Erythroblast (primary cell): Measurements from ENCODE around the gene DQX1.
A peak's percentile ranks its signal among the peaks of the same experiment; 100 is the strongest.
"Not testable (repeated sequence)": the region's sequence is repeated elsewhere in the genome, so short reads cannot be mapped to it uniquely, and the experiment has no call there.

ENCODE experiments used
- DNase-seq, 2 experiments: peaks; one replicate each; lab custom pipeline; 2025; lab: John Stamatoyannopoulos, UW
- GATA1 ChIP-seq: IDR thresholded peaks from 2 replicates; pipeline ENCODE4 v1.6.1; 2011; ENCODE audit warnings: low read depth, mild to moderate bottlenecking, control low read depth, low read length, moderate library complexity
- POLR2A ChIP-seq: IDR thresholded peaks from 2 replicates; pipeline ENCODE4 v1.6.1; 2011; ENCODE audit warnings: mild to moderate bottlenecking, low read length

DQX1 gene

GRCh38 chr2:74525717-74526648 lies at the start of gene DQX1:
DQX1 (minus strand) TSS chr2:74526231; CDS start chr2:74525729, 502 bp downstream.
- DNase-seq, result peak; percentile 55 to 58
- TF ChIP-seq POLR2A (no peak), GATA1 (no peak)

GRCh38 chr2:74575320-74575719 lies 49.3 kb upstream of the DQX1 start:
- DNase-seq, result no peak
- TF ChIP-seq GATA1 (no peak), POLR2A (no peak)

- no peak for TF ChIP-seq POLR2A
- no peak for TF ChIP-seq GATA1
- peak; percentile 10 to 23 for DNase-seq
Measured at GRCh38 chr2:74573747-74574562, 47.9 kb upstream of the DQX1 start.

- DNase-seq, result no peak
- no peak for TF ChIP-seq POLR2A
- no peak for TF ChIP-seq GATA1
Measured at GRCh38 chr2:74572178-74572925, 46.3 kb upstream of the DQX1 start.

GRCh38 chr2:74571058-74571457 lies 45.0 kb upstream of the DQX1 start:
- TF ChIP-seq POLR2A, result no peak
- no peak for TF ChIP-seq GATA1
- DNase-seq, result no peak

- DNase-seq, result no peak
- TF ChIP-seq GATA1 (no peak), POLR2A (no peak)
Measured at GRCh38 chr2:74569686-74570085, 43.7 kb upstream of the DQX1 start.

GRCh38 chr2:74567881-74568280 lies 41.9 kb upstream of the DQX1 start:
- no peak for DNase-seq
- TF ChIP-seq GATA1, result no peak
- no peak for TF ChIP-seq POLR2A

- DNase-seq, result no peak
Measured at GRCh38 chr2:74566754-74567085, 40.7 kb upstream of the DQX1 start.

GRCh38 chr2:74566076-74566753 lies 40.2 kb upstream of the DQX1 start:
- no peak for DNase-seq
- TF ChIP-seq POLR2A (no peak), GATA1 (no peak)

More at GRCh38 chr2:74566754-74567085, 40.7 kb upstream of the DQX1 start:
- TF ChIP-seq GATA1 (no peak), POLR2A (no peak)

GRCh38 chr2:74564222-74564621 lies 38.2 kb upstream of the DQX1 start:
- no peak for DNase-seq
- TF ChIP-seq GATA1 (no peak), POLR2A (no peak)

GRCh38 chr2:74562126-74562775 lies 36.2 kb upstream of the DQX1 start:
- TF ChIP-seq GATA1, result no peak
- no peak for TF ChIP-seq POLR2A
- DNase-seq, result no peak

- not testable (repeated sequence) for DNase-seq
Measured at GRCh38 chr2:74561022-74561421, 35.0 kb upstream of the DQX1 start.
